PC-9 (cell line): ENCODE results near the gene USP3. TPM values are rescaled to one million over a fixed set of nuclear protein-coding genes. Genes with fewer than 3 reads are reported as not detected.

Experiments
- BruUV-seq: library from RNA; stranded (reverse); fragments of 400-500 nt; replicated peaks from 2 replicates; lab custom pipeline; 2021; lab: Mats Ljungman, UMichigan
- CTCF ChIA-PET: fragments of 300-600 bp; sonication (Branson Sonifier 250); formaldehyde crosslinking; loops from one replicate; lab custom pipeline; 2022; ENCODE audit warnings: antibody characterized with exemption; lab: Charles Lee
- POLR2A ChIA-PET: fragments of 300-600 bp; sonication (Branson Sonifier 250); formaldehyde crosslinking; loops from one replicate; lab custom pipeline; 2022; ENCODE audit warnings: antibody characterized with exemption; ENCODE audit not compliant: unreplicated experiment; lab: Charles Lee
- DNase-seq, 2 experiments: peaks; one replicate each; pipeline versions ENCODE4 v3.0.0 to v3.0.0-alpha.2; 2015 to 2022; ENCODE audit warnings: mixed read lengths in 1 of 2
- H2AFZ ChIP-seq: fragments of 200-600 bp; sonication (generic); 2 replicates; pipeline ENCODE4 v1.8.1; 2017; ENCODE audit warnings: antibody characterized with exemption
- H3F3A ChIP-seq: fragments of 200-600 bp; sonication (generic); 2 replicates; pipeline ENCODE4 v1.8.1; 2017; ENCODE audit warnings: antibody characterized with exemption, mild to moderate bottlenecking, low read depth; ENCODE audit not compliant: insufficient read depth
- H3K27ac ChIP-seq: fragments of 200-600 bp; sonication (generic); 2 replicates; pipeline ENCODE4 v1.6.1; 2016; ENCODE audit warnings: mixed run types
- H3K27me3 ChIP-seq: fragments of 200-600 bp; sonication (generic); 2 replicates; pipeline ENCODE4 v1.6.1; 2016; ENCODE audit warnings: low read depth, mixed run types; ENCODE audit not compliant: insufficient read depth
- H3K36me3 ChIP-seq: fragments of 200-600 bp; sonication (generic); 2 replicates; pipeline ENCODE4 v1.6.1; 2016; ENCODE audit warnings: low read depth, mixed run types
- H3K4me1 ChIP-seq: fragments of 200-600 bp; sonication (generic); replicated peaks from 2 replicates; pipeline ENCODE4 v1.6.1; 2016; ENCODE audit warnings: mixed run types; ENCODE audit not compliant: insufficient read depth
- H3K4me2 ChIP-seq: fragments of 200-600 bp; sonication (generic); 2 replicates; pipeline ENCODE4 v1.6.1; 2017; ENCODE audit warnings: mixed run types
- H3K4me3 ChIP-seq: fragments of 200-600 bp; sonication (generic); 2 replicates; pipeline ENCODE4 v1.6.1; 2016; ENCODE audit warnings: mixed run types
- H3K79me2 ChIP-seq: fragments of 200-600 bp; sonication (generic); 2 replicates; pipeline ENCODE4 v1.6.1; 2017; ENCODE audit warnings: low read depth, mixed run types
- H3K9me2 ChIP-seq: fragments of 200-600 bp; sonication (generic); 2 replicates; pipeline ENCODE4 v1.8.1; 2017; ENCODE audit warnings: mild to moderate bottlenecking; ENCODE audit not compliant: insufficient read depth
- H3K9me3 ChIP-seq: fragments of 200-600 bp; sonication (generic); 2 replicates; pipeline ENCODE4 v1.8.1; 2016; ENCODE audit warnings: low read depth; ENCODE audit not compliant: insufficient read depth
- H4K20me1 ChIP-seq: fragments of 200-600 bp; sonication (generic); 2 replicates; pipeline ENCODE4 v1.8.1; 2017; ENCODE audit not compliant: insufficient read depth
- CTCF ChIP-seq: fragments of 200-600 bp; sonication (generic); conservative IDR thresholded peaks from 2 replicates; pipeline ENCODE4 v1.6.1; 2017; ENCODE audit warnings: mixed run types, antibody characterized with exemption, mild to moderate bottlenecking, moderate library complexity
- EZH2 ChIP-seq: fragments of 200-600 bp; sonication (generic); IDR thresholded peaks from 2 replicates; pipeline ENCODE4 v1.8.0; 2017; ENCODE audit warnings: antibody characterized with exemption, low read depth
- intact Hi-C: fragments of 100-400 bp; cut with micrococcal nuclease; formaldehyde crosslinking; loops from one replicate; pipeline ENCODE4 v1.10.0; 2022; ENCODE audit not compliant: unreplicated experiment
- total RNA-seq: library from RNA; stranded (reverse); gene quantifications from 2 replicates; pipeline ENCODE4 v1.2.3, GENCODE V29; 2021

USP3 gene
- total RNA-seq, 1 experiment from 2014 or later: 57.5 TPM

GRCh38 chr15:63507878-63508818 is 3.8 kb downstream of the USP3 start:
- Histone ChIP-seq H3K4me3 (no peak overlapping the region), H3K36me3 (no peaks in the 10 kb centered on the region), H3K27me3 (no peaks in the 10 kb centered on the region), H3F3A (peaks cover 39% of the 10 kb centered on the region), H3K9me2 (no peaks in the 10 kb centered on the region), H4K20me1 (peaks cover 25% of the 10 kb centered on the region), H3K4me1 (peaks cover 56% of the 10 kb centered on the region), H2AFZ (no peak overlapping the region), H3K27ac (0 out of 2 replicates have a peak overlapping the region, but pooled peaks have one; percentile 69), H3K4me2 (peak overlapping the region; percentile 84; the same call in 1 of the 2 replicates), H3K79me2 (peaks cover 86% of the 10 kb centered on the region), H3K9me3 (no peaks in the 10 kb centered on the region)
- BruUV-seq: no TSS peak
- DNase-seq: no peak
- ChIA-PET CTCF (interaction anchor here (0.6 kb wide), 2 partner anchors 382 to 1040 kb away, joined by 3 to 4 read pairs; no protein-coding TSS in a partner anchor), POLR2A (interaction anchor here (0.6 kb wide), 2 partner anchors 13 to 215 kb away, joined by 3 to 6 read pairs; no protein-coding TSS in a partner anchor)
- no peak for TF ChIP-seq EZH2
- no peak for TF ChIP-seq CTCF
- intact Hi-C loops: no loop called here

- no TSS peak for BruUV-seq
- intact Hi-C loops: no loop called here
- H3K4me2 ChIP-seq: peak overlapping the region; percentile 84
- peak overlapping the region; percentile 47; the same call in 1 of the 2 replicates for H3K4me3 ChIP-seq
- H3F3A ChIP-seq: peaks cover 39% of the 10 kb centered on the region
- H4K20me1 ChIP-seq: peaks cover 25% of the 10 kb centered on the region
- H2AFZ ChIP-seq: no peak overlapping the region
- no peaks in the 10 kb centered on the region for H3K27me3 ChIP-seq
- no peaks in the 10 kb centered on the region for H3K9me3 ChIP-seq
- H3K4me1 ChIP-seq: peaks cover 66% of the 10 kb centered on the region
- DNase-seq: no peak
- POLR2A ChIA-PET: interaction anchor here (0.6 to 0.7 kb wide), 3 partner anchors 14 to 972 kb away, joined by 4 to 8 read pairs (median 4); no protein-coding TSS in a partner anchor
- no peaks in the 10 kb centered on the region for H3K9me2 ChIP-seq
- peak overlapping the region; percentile 69 for H3K27ac ChIP-seq
- H3K36me3 ChIP-seq: no peaks in the 10 kb centered on the region
- H3K79me2 ChIP-seq: peaks cover 95% of the 10 kb centered on the region
- CTCF ChIA-PET: interaction anchor here (0.8 to 1.1 kb wide), 2 partner anchors 43 to 47 kb away, joined by 3 to 4 read pairs; no protein-coding TSS in a partner anchor
- TF ChIP-seq CTCF (no peak), EZH2 (no peak)
Observed at GRCh38 chr15:63509056-63509954, 4.9 kb downstream of the USP3 start.
